Fibroblast of villous mesenchyme (primary cell): ENCODE data around the gene SPINK7. TPM values are rescaled to one million over a fixed set of nuclear protein-coding genes. Genes with fewer than 3 reads are reported as not detected.
"Not testable (repeated sequence)": the region's sequence is repeated elsewhere in the genome, so short reads cannot be mapped to it uniquely, and the experiment has no call there.

Experiments
- DNase-seq: peaks from one replicate; pipeline ENCODE4 v3.0.0-alpha.2; 2010; ENCODE audit warnings: low read depth
- H3K4me3 ChIP-seq: 2 replicates; pipeline ENCODE4 v1.5.1; 2011; ENCODE audit warnings: low read depth, mild to moderate bottlenecking, low read length
- total RNA-seq: library from RNA; depleted of rRNA; stranded (reverse); fragments of >200 nt; gene quantifications from 2 replicates; pipeline ENCODE4 v1.2.3, GENCODE V29; 2012
- TF ChIP-seq, protein P1 (sequence below): IDR thresholded peaks from 2 replicates; pipeline ENCODE4 v1.5.1; 2012; ENCODE audit warnings: low read depth, mild to moderate bottlenecking, low read length; ENCODE audit not compliant: insufficient read depth

Gene SPINK7
- total RNA-seq, 1 donor: not detected

DNA sequence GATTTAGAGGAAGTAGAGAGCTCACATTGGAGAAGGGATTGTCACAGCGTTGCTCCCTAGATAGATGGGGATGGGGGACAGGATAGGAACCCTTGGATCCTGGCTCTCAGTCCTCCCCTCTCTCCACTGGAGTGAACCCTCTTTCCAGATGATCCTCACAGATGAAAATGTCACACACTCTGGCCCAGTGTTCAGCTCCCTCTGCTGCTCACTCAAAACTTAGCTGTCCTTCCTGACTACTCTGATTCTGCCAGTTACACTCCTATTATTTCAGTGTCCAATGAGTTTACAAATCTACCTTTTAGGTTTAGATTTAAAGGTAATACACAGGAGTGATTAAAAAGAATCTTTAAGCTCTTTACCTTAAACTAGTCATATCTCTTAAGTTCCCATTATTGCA lies 5.8 kb upstream of the SPINK7 start:
- H3K4me3 ChIP-seq: no peak overlapping the region
- no peak for DNase-seq
- TF ChIP-seq, protein P1, sequence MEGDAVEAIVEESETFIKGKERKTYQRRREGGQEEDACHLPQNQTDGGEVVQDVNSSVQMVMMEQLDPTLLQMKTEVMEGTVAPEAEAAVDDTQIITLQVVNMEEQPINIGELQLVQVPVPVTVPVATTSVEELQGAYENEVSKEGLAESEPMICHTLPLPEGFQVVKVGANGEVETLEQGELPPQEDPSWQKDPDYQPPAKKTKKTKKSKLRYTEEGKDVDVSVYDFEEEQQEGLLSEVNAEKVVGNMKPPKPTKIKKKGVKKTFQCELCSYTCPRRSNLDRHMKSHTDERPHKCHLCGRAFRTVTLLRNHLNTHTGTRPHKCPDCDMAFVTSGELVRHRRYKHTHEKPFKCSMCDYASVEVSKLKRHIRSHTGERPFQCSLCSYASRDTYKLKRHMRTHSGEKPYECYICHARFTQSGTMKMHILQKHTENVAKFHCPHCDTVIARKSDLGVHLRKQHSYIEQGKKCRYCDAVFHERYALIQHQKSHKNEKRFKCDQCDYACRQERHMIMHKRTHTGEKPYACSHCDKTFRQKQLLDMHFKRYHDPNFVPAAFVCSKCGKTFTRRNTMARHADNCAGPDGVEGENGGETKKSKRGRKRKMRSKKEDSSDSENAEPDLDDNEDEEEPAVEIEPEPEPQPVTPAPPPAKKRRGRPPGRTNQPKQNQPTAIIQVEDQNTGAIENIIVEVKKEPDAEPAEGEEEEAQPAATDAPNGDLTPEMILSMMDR: no peak

DNA sequence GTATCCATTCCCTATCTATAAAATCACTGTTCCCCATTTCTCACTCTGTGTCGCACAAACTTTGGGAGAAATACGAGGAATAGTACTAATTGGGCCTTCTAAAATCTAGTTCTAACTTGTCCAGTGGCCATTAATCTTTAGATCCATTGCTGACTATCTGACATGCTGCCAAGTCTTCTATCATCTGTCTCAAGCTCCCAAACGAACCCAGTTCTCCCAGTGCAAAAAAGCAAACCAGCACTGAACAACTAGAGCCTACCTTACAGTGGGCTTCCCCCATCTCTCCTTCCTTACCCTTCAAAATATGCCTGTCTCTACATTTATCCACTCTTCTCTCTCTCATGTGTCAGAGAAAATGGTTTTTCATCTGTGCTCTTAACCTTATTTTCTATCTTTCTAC lies 3.2 kb upstream of the SPINK7 start:
- TF ChIP-seq, protein P1: no peak
- DNase-seq: no peak
- H3K4me3 ChIP-seq: no peak overlapping the region

DNA sequence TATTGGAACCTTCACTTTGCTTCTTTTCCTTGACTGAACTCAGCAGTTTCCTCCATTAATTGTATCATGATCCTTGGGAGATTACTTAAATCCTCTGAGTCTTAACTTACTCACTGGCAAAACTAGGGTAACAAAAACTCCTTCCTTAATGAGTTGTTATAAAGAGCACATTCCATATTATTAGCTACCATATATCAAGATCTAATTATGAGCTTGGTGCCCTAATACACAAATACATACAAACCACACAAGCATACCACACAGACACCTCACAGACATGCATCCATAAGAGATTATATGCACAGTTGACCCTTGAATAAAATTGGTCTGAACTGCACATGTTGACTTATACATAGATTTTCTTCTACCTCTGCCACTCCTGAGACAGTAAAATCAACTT lies 2.5 kb upstream of the SPINK7 start:
- H3K4me3 ChIP-seq: no peak overlapping the region

DNA sequence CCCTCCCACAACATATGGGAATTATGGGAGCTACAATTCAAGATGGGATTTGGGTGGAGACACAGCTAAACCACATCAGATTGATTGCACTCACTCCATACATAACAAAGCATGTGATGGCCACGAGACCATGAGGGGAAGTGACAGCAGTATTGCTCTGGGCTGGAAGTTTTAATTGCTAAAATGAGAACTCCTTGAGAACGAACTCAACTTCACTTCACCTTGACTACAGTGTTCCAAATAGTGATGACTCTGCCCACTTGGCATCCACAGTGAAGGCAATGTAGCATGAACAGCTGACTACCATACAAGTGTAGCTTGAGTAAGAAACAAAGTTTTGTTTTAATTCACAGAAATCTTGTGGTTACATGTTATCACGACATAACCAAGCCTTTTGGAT lies 739 bp upstream of the SPINK7 start:
- TF ChIP-seq, protein P1: no peak

More for the DNA sequence above, 2.5 kb upstream of the SPINK7 start:
- no peak for DNase-seq
- TF ChIP-seq, protein P1: no peak

DNA sequence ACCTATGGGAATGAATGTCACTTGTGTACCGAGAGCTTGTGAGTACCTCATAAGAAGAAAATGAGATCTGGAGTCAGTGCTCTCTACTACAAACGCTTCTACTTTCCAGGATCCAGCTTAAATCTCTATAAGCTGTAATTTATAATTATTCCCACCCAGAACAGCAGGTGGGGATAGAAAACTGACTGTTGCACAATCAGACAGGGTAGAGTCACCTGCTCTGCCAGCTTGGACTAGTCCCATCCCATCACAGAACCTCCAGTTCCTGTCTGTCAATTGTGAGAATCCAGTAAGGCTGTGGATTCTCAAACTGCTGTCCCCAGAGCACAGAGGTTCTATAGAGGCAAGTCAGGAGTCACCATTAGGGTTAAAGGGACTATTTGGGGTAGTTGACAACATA lies 2.0 kb downstream of the SPINK7 start:
- no peak for DNase-seq
- TF ChIP-seq, protein P1: no peak
- no peak overlapping the region for H3K4me3 ChIP-seq

More for the DNA sequence above, 739 bp upstream of the SPINK7 start:
- no peak overlapping the region for H3K4me3 ChIP-seq
- no peak for DNase-seq

DNA sequence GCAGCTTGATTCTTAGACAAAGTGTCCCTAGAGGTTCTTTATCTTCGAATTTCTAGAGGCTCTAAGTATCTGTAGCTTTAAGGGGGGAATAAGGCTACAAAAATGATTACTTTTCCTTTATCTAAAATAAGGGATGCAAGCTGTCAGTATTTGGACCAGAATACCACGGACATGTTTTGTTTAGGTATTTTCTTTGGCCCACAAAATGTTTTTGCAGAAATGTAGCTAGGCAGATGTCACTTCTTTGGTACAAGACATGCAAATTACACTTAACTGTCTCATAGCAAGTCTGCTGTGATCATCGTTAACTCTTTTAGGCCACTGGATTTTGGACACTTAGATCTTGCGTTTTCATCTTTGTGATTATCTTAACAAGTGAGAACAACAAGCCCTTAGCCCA lies 2.5 kb downstream of the SPINK7 start:
- no peak for DNase-seq
- H3K4me3 ChIP-seq: no peak overlapping the region
- TF ChIP-seq, protein P1: no peak

DNA sequence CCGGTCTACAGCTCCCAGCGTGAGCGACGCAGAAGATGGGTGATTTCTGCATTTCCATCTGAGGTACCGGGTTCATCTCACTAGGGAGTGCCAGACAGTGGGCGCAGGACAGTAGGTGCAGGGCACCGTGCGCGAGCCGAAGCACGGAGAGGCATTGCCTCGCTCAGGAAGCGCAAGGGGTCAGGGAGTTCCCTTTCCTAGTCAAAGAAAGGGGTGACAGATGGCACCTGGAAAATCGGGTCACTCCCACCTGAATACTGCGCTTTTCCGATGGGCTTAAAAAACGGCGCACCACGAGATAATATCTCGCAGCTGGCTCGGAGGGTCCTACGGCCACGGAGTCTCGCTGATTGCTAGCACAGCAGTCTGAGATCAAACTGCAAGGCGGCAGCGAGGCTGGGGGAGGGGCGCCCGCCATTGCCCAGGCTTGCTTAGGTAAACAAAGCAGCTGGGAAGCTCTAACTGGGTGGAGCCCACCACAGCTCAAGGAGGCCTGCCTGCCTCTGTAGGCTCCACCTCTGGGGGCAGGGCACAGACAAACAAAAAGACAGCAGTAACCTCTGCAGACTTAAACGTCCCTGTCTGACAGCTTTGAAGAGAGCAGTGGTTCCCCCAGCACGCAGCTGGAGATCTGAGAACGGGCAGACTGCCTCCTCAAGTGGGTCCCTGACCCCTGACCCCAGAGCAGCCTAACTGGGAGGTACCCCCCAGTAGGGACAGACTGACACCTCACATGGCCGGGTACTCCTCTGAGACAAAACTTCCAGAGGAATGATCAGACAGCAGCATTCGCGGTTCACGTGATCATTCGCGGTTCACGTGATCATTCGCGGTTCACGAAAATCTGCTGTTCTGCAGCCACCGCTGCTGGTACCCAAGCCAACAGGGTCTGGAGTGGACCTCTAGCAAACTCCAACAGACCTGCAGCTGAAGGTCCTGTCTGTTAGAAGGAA lies 8.1 kb downstream of the SPINK7 start:
- H3K4me3 ChIP-seq: peak overlapping the region; percentile 49
- not testable (repeated sequence) for DNase-seq
